Nephron progenitor cell (in vitro differentiated cells): Measurements from ENCODE around the gene CXCL8.

Experiments
- DNase-seq: peaks from one replicate; pipeline ENCODE4 v3.0.0; 2021
- H3K27ac Mint-ChIP-seq: 2 replicates; pipeline ENCODE4 v1.8.0; 2021; ENCODE audit warnings: mild to moderate bottlenecking, moderate library complexity, mixed read lengths
- H3K27me3 Mint-ChIP-seq: 2 replicates; pipeline ENCODE4 v1.8.0; 2021; ENCODE audit warnings: mild to moderate bottlenecking, low read depth, mixed read lengths; ENCODE audit not compliant: poor library complexity
- H3K36me3 Mint-ChIP-seq: 2 replicates; pipeline ENCODE4 v1.8.0; 2021; ENCODE audit warnings: low read depth, mixed read lengths
- H3K4me1 Mint-ChIP-seq: 2 replicates; pipeline ENCODE4 v1.8.0; 2021; ENCODE audit warnings: mixed read lengths
- H3K4me3 Mint-ChIP-seq: 2 replicates; pipeline ENCODE4 v1.8.0; 2021; ENCODE audit warnings: mild to moderate bottlenecking, moderate library complexity, mixed read lengths
- H3K9me3 Mint-ChIP-seq: 2 replicates; pipeline ENCODE4 v1.8.0; 2021; ENCODE audit warnings: mild to moderate bottlenecking, moderate library complexity, mixed read lengths
- CTCF ChIP-seq: fragments of 200-600 bp; sonication (generic); IDR thresholded peaks from 2 replicates; pipeline ENCODE4 v1.5.0; 2021; ENCODE audit warnings: antibody characterized with exemption

Gene CXCL8

GRCh38 chr4:73788411-73788810 lies 48.0 kb downstream of the CXCL8 start:
- Mint-ChIP-seq H3K36me3 (no peaks in the 10 kb centered on the region), H3K27ac (no peak overlapping the region), H3K9me3 (no peaks in the 10 kb centered on the region), H3K4me1 (no peaks in the 10 kb centered on the region), H3K27me3 (peaks cover 14% of the 10 kb centered on the region), H3K4me3 (no peak overlapping the region)
- no peak for TF ChIP-seq CTCF
- no peak for DNase-seq
